H9 (cell line): ENCODE measurements around the gene BCKDHB. TPM values are rescaled to one million over a fixed set of nuclear protein-coding genes. Genes with fewer than 3 reads are reported as not detected.

Source experiments
- DNase-seq: peaks from one replicate; pipeline ENCODE4 v3.0.0-alpha.2; 2017
- H2AFZ ChIP-seq: one replicate; pipeline ENCODE4 v1.6.1; 2013; ENCODE audit warnings: mild to moderate bottlenecking, low read length, control low read depth, moderate library complexity
- H2AK5ac ChIP-seq: 2 replicates; pipeline ENCODE4 v1.6.1; 2013; ENCODE audit warnings: low read length, control low read depth, mixed read lengths; ENCODE audit not compliant: insufficient read length
- H2BK120ac ChIP-seq: one replicate; pipeline ENCODE4 v1.6.1; 2013; ENCODE audit warnings: low read depth, mild to moderate bottlenecking, low read length, control low read depth, inconsistent platforms; ENCODE audit not compliant: poor library complexity, severe bottlenecking
- H2BK12ac ChIP-seq: 2 replicates; pipeline ENCODE4 v1.6.1; 2013; ENCODE audit warnings: low read length, control low read depth, mixed read lengths, low read depth; ENCODE audit not compliant: insufficient read length
- H2BK15ac ChIP-seq: 2 replicates; pipeline ENCODE4 v1.6.1; 2013; ENCODE audit warnings: low read depth, low read length, control low read depth
- H2BK20ac ChIP-seq: one replicate; pipeline ENCODE4 v1.6.1; 2013; ENCODE audit warnings: low read depth, mild to moderate bottlenecking, low read length, control low read depth, inconsistent platforms; ENCODE audit not compliant: poor library complexity, severe bottlenecking
- H2BK5ac ChIP-seq: 2 replicates; pipeline ENCODE4 v1.6.1; 2013; ENCODE audit warnings: low read length, control low read depth, mixed read lengths; ENCODE audit not compliant: insufficient read length
- H3K14ac ChIP-seq: 2 replicates; pipeline ENCODE4 v1.6.1; 2013; ENCODE audit warnings: low read length, control low read depth; ENCODE audit not compliant: insufficient read depth
- H3K18ac ChIP-seq: 2 replicates; pipeline ENCODE4 v1.6.1; 2013; ENCODE audit warnings: low read depth, mild to moderate bottlenecking, mixed read lengths, low read length, control low read depth; ENCODE audit not compliant: insufficient read length
- H3K23ac ChIP-seq: 2 replicates; pipeline ENCODE4 v1.6.1; 2013; ENCODE audit warnings: low read length, control low read depth, mixed read lengths, low read depth; ENCODE audit not compliant: insufficient read length
- H3K23me2 ChIP-seq: 2 replicates; pipeline ENCODE4 v1.6.1; 2013; ENCODE audit warnings: low read depth, mild to moderate bottlenecking, mixed read lengths, low read length, control low read depth; ENCODE audit not compliant: insufficient read length, poor library complexity, severe bottlenecking
- H3K27ac ChIP-seq: 2 replicates; pipeline ENCODE4 v1.5.1; 2013; ENCODE audit warnings: low read length, control low read depth, mixed read lengths, low read depth; ENCODE audit not compliant: insufficient read length
- H3K27me3 ChIP-seq: 2 replicates; pipeline ENCODE4 v1.6.1; 2013; ENCODE audit warnings: low read length, control low read depth, inconsistent platforms; ENCODE audit not compliant: insufficient read depth
- H3K4ac ChIP-seq: 2 replicates; pipeline ENCODE4 v1.6.1; 2013; ENCODE audit warnings: low read depth, mild to moderate bottlenecking, control low read depth, inconsistent platforms, low read length, moderate library complexity
- H3K4me1 ChIP-seq: 2 replicates; pipeline ENCODE4 v1.6.1; 2013; ENCODE audit warnings: low read length, control low read depth, inconsistent platforms; ENCODE audit not compliant: insufficient read depth
- H3K4me2 ChIP-seq: 2 replicates; pipeline ENCODE4 v1.6.1; 2013; ENCODE audit warnings: low read length, control low read depth, mixed read lengths; ENCODE audit not compliant: insufficient read length, insufficient read depth
- H3K56ac ChIP-seq: 2 replicates; pipeline ENCODE4 v1.6.1; 2013; ENCODE audit warnings: low read depth, mild to moderate bottlenecking, mixed read lengths, low read length, control low read depth; ENCODE audit not compliant: insufficient read length
- H3K79me1 ChIP-seq: 2 replicates; pipeline ENCODE4 v1.6.1; 2013; ENCODE audit warnings: low read depth, mild to moderate bottlenecking, moderate library complexity, low read length, control low read depth, inconsistent platforms; ENCODE audit not compliant: insufficient read depth, poor library complexity, severe bottlenecking
- H3K79me2 ChIP-seq: 2 replicates; pipeline ENCODE4 v1.6.1; 2013; ENCODE audit warnings: low read length, control low read depth, inconsistent platforms; ENCODE audit not compliant: insufficient read depth
- H3K9ac ChIP-seq: 2 replicates; pipeline ENCODE4 v1.6.1; 2013; ENCODE audit warnings: low read length, control low read depth, mixed read lengths; ENCODE audit not compliant: insufficient read length; ENCODE audit errors: extremely low read depth
- H3K9me3 ChIP-seq: one replicate; pipeline ENCODE4 v1.6.1; 2013; ENCODE audit warnings: low read depth, low read length, inconsistent platforms; ENCODE audit not compliant: control insufficient read depth
- H3T11ph ChIP-seq: one replicate; pipeline ENCODE4 v1.6.1; 2013; ENCODE audit warnings: mild to moderate bottlenecking, low read length, control low read depth, inconsistent platforms
- H4K20me1 ChIP-seq: one replicate; pipeline ENCODE4 v1.6.1; 2013; ENCODE audit not compliant: control insufficient read depth, insufficient read length, insufficient read depth
- H4K5ac ChIP-seq: 2 replicates; pipeline ENCODE4 v1.6.1; 2013; ENCODE audit warnings: low read depth, mild to moderate bottlenecking, mixed read lengths, low read length, control low read depth; ENCODE audit not compliant: insufficient read length
- H4K8ac ChIP-seq: replicated peaks from 2 replicates; pipeline ENCODE4 v1.6.1; 2013; ENCODE audit warnings: low read length, control low read depth, mixed read lengths, low read depth; ENCODE audit not compliant: insufficient read length
- H4K91ac ChIP-seq: 2 replicates; pipeline ENCODE4 v1.6.1; 2013; ENCODE audit warnings: low read depth, mild to moderate bottlenecking, moderate library complexity, mixed read lengths, low read length, control low read depth; ENCODE audit not compliant: insufficient read length
- H3K27ac Mint-ChIP-seq, 3 experiments: 2 replicates in 2 of 3; 3 replicates in 1 of 3; pipeline ENCODE4 v1.8.0; 2020 to 2021; ENCODE audit warnings: mixed read lengths in 3 of 3, mild to moderate bottlenecking in 1 of 3, moderate library complexity in 1 of 3
- H3K27me3 Mint-ChIP-seq: 2 replicates; pipeline ENCODE4 v1.8.0; 2021; ENCODE audit warnings: low read depth, mild to moderate bottlenecking, moderate library complexity, mixed read lengths
- H3K36me3 Mint-ChIP-seq, 3 experiments: 2 replicates in 2 of 3; 3 replicates in 1 of 3; pipeline ENCODE4 v1.8.0; 2020 to 2021; ENCODE audit warnings: low read depth in 3 of 3, mixed read lengths in 3 of 3; ENCODE audit not compliant: insufficient read depth in 1 of 3
- H3K4me1 Mint-ChIP-seq, 2 experiments: 2 replicates each; pipeline ENCODE4 v1.8.0; 2020; ENCODE audit warnings: mixed read lengths in 2 of 2
- H3K4me3 Mint-ChIP-seq, 2 experiments: 2 replicates in 1 of 2; 3 replicates in 1 of 2; pipeline ENCODE4 v1.8.0; 2020 to 2021; ENCODE audit warnings: mild to moderate bottlenecking in 2 of 2, mixed read lengths in 2 of 2, moderate library complexity in 1 of 2
- H3K9me3 Mint-ChIP-seq, 2 experiments: 2 replicates in 1 of 2; 3 replicates in 1 of 2; pipeline ENCODE4 v1.8.0; 2020; ENCODE audit warnings: mild to moderate bottlenecking in 2 of 2, mixed read lengths in 2 of 2, moderate library complexity in 1 of 2
- CTCF ChIP-seq: fragments of 200-600 bp; sonication (generic); conservative IDR thresholded peaks from 3 replicates; pipeline ENCODE4 v1.8.0; 2021; ENCODE audit warnings: antibody characterized with exemption, mild to moderate bottlenecking
- WGBS: extraction: QIAGEN DNeasy Blood & Tissue Kit; methylation state at CpG from one replicate; pipeline ENCODE4 v1.1.7; 2013; ENCODE audit warnings: missing lambda C conversion rate, low lambda C conversion rate, mixed read lengths; ENCODE audit not compliant: insufficient read length; ENCODE audit errors: extremely low coverage; 5-methylcytosine and 5-hydroxymethylcytosine counted together
- total RNA-seq: library from RNA; stranded (reverse); gene quantifications from 2 replicates; pipeline ENCODE4 v1.2.1, GENCODE V29; 2021

Gene BCKDHB
- total RNA-seq, 1 experiment from 2014 or later: 26.6 TPM

- Histone ChIP-seq H3K79me1 (no peaks in the 10 kb centered on the region), H2BK20ac (no peak overlapping the region), H3K23me2 (no peaks in the 10 kb centered on the region), H2AFZ (no peak overlapping the region), H4K8ac (no peak overlapping the region), H3K4me2 (no peak overlapping the region), H3K27ac (no peak overlapping the region), H3K4ac (no peak overlapping the region), H2BK120ac (no peak overlapping the region), H3K4me1 (no peaks in the 10 kb centered on the region), H3T11ph (no peak overlapping the region), H3K56ac (no peak overlapping the region), H3K79me2 (no peaks in the 10 kb centered on the region; the same call in 1 of the 2 replicates), H3K27me3 (no peaks in the 10 kb centered on the region), H4K5ac (no peak overlapping the region), H3K9me3 (no peaks in the 10 kb centered on the region), H2BK15ac (no peak overlapping the region), H3K18ac (no peak overlapping the region), H4K20me1 (no peaks in the 10 kb centered on the region), H2BK12ac (no peak overlapping the region), H2BK5ac (no peak overlapping the region), H4K91ac (no peak overlapping the region), H2AK5ac (no peak overlapping the region), H3K9ac (no peak overlapping the region), H3K14ac (no peak overlapping the region), H3K23ac (no peak overlapping the region)
- TF ChIP-seq CTCF: no peak
- H3K4me3 Mint-ChIP-seq: no peak overlapping the region
- H3K36me3 Mint-ChIP-seq: peaks cover 8 to 29% (median 24%) of the 10 kb centered on the region in 3 experiments
- no peaks in the 10 kb centered on the region for H3K9me3 Mint-ChIP-seq
- DNase-seq: no peak
- WGBS: 83% methylated on average over 1 of the region's 3 CpGs
- H3K4me1 Mint-ChIP-seq: 0 out of 4 replicates have a peak, but pooled peaks cover 2% of the 10 kb centered on the region in 2 experiments
- no peaks in the 10 kb centered on the region for H3K27me3 Mint-ChIP-seq
- no peak overlapping the region; a peak in 2 of 7 replicates for H3K27ac Mint-ChIP-seq
These were observed 23.0 kb downstream of the BCKDHB start for GRCh38 chr6:80129485-80129884.
